ENCODE results near the gene TSPAN9.

GRCh38 chr12:3086729-3087323 lies 9.6 kb downstream of the TSPAN9 start:
- TF ChIP-seq CTCF (IDR thresholded peaks at IDR 0.05) (no peak), POLR2A (IDR thresholded peaks at IDR 0.05) (no peak), POLR2AphosphoS5 (IDR thresholded peaks at IDR 0.05) (no peak)
